Natural killer cell treated with Interleukin-12 subunit alpha and Interleukin-12 subunit beta and Interleukin-15 and Interleukin-18, amount 100 ng/mL, for 72 hours (primary cell): ENCODE data around the gene HHAT. TPM values are rescaled to one million over a fixed set of nuclear protein-coding genes. Genes with fewer than 3 reads are reported as not detected.
A peak's percentile ranks its signal among the peaks of the same experiment; 100 is the strongest.

Source experiments
- ATAC-seq, 2 donors: fragments of 150-1000 bp; cut with Tn5 transposase in 1 of 2; sonication (Bioruptor Pico), chemical (Tn5 transposase) in 1 of 2; 2 replicates each; pipeline ENCODE4 v1.10.0; 2021
- DNase-seq: peaks from one replicate; pipeline ENCODE4 v3.0.0; 2022; ENCODE audit warnings: low spot score
- H3K27ac Mint-ChIP-seq, 2 donors: 1 replicate in 1 of 2; 2 replicates in 1 of 2; pipeline ENCODE4 v1.8.0; 2022; ENCODE audit warnings: mixed read lengths in 2 of 2, mild to moderate bottlenecking in 1 of 2, moderate library complexity in 1 of 2
- H3K27me3 Mint-ChIP-seq, 2 donors: 1 replicate in 1 of 2; 2 replicates in 1 of 2; pipeline ENCODE4 v1.8.0; 2022; ENCODE audit warnings: mixed read lengths in 2 of 2
- H3K36me3 Mint-ChIP-seq: one replicate; pipeline ENCODE4 v1.8.0; 2022; ENCODE audit warnings: mixed read lengths
- H3K4me1 Mint-ChIP-seq, 2 donors: 1 replicate in 1 of 2; 2 replicates in 1 of 2; pipeline ENCODE4 v1.8.0; 2022; ENCODE audit warnings: low read depth in 2 of 2, mixed read lengths in 2 of 2, mild to moderate bottlenecking in 1 of 2
- H3K4me3 Mint-ChIP-seq: one replicate; pipeline ENCODE4 v1.8.0; 2022; ENCODE audit warnings: mixed read lengths
- H3K9me3 Mint-ChIP-seq: 2 replicates; pipeline ENCODE4 v1.8.0; 2022; ENCODE audit warnings: mixed read lengths
- total RNA-seq, 2 donors: library from RNA; stranded (reverse); gene quantifications; one replicate each; pipeline ENCODE4 v1.2.3, GENCODE V29; 2022

The HHAT gene
- total RNA-seq, 2 donors from 2014 or later, result 0.56 to 1.0 TPM

DNA sequence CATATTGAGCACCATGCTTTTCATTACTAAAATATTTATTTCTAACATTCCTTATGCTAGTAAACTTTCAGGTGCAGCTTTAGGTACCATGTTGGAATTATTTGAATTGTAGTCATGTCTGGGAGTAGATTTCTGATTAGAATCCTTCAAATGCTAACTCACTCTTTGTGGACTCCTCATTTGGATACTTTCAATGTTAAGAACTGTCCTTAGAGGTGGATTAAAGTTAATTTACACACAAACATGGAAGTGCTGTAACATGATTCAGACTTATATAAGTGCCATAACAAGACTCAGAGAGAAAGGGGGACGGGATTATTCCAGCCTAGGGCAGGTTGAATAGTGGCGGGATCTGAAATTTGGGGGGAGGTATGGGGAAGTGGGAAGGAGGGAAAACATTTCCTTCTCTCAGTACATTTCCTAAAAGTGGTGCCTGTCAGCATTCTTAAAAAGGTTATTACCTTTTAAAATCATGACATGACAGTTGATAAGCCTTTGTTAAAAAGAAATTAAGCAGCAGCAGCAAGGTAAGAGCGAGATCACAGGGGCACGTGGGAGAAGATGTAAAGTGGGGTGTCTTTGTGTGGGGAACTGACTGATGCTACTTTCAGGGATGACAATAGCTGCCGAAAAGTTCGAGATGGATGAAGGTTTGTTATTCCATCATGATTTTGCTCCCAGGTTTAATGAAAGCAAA lies 44.4 kb downstream of the HHAT start:
- no peak overlapping the region for H3K4me3 Mint-ChIP-seq
- peaks cover 6 to 8% of the 10 kb centered on the region in 2 donors for H3K27me3 Mint-ChIP-seq
- ATAC-seq, result peak; percentile 22 to 47
- no peaks in the 10 kb centered on the region for H3K9me3 Mint-ChIP-seq
- H3K36me3 Mint-ChIP-seq, result no peaks in the 10 kb centered on the region
- H3K27ac Mint-ChIP-seq, result peak overlapping the region in 1 of 2 donors; percentile 78
- H3K4me1 Mint-ChIP-seq, result peaks cover 0 to 6% of the 10 kb centered on the region in 2 donors
- DNase-seq, result no peak

DNA sequence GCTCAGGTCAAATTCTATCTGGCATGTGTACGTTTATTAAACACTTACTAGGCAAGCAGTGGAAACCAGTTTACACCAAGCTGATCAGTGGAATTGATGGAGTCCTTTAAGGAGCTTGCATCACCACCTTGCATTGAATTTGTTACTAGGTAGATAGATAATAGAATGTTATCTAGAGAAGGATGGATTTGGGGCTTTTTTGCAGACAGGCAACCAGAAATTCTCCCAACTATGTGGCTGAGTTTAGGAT lies 44.9 kb downstream of the HHAT start:
- Mint-ChIP-seq H3K9me3 (no peaks in the 10 kb centered on the region), H3K27me3 (peaks cover 6 to 8% of the 10 kb centered on the region in 2 donors), H3K36me3 (no peaks in the 10 kb centered on the region), H3K4me3 (no peak overlapping the region), H3K27ac (peak overlapping the region in 1 of 2 donors; percentile 78), H3K4me1 (peaks cover 0 to 6% of the 10 kb centered on the region in 2 donors)
- ATAC-seq (no peak), DNase-seq (no peak)

DNA sequence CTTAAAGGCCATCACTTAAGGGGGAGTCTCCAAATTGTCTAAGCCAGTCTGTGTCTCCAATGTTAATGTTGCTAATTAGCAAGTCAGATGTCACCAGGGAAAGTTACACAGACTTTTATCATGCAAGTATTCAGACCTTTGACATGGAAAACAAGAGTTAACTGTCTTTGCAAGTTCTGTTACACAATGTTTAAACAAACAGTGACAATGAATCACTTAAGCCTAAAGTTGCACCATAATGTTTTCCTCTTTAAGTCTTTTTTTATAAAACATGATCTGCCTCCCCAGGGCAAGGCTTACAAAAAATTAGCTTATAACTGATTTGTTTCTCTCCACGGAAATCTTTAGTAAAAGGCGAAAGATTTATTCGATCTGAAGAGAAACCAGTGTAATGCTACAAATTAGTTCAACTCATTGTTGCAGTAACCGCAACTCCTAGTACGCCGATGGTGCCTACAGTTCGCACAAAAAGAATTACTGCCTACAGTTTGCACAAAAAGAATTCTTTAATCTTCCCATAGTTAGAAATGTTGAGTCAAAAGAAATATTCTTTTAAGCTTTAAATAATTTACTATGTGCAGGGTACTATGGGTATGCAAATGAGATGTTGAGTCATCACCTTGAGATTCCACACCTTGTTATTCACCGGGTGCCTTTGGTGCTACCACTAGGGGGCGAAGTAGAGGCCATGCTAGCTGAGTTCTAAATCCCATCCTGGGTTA lies 45.3 kb downstream of the HHAT start:
- Mint-ChIP-seq H3K27me3 (peaks cover 6 to 8% of the 10 kb centered on the region in 2 donors), H3K4me3 (no peak overlapping the region), H3K27ac (peak overlapping the region; percentile 66 to 78), H3K9me3 (no peaks in the 10 kb centered on the region), H3K36me3 (no peaks in the 10 kb centered on the region), H3K4me1 (peaks cover 0 to 6% of the 10 kb centered on the region in 2 donors)
- ATAC-seq (peak; percentile 77 to 85), DNase-seq (peak; percentile 69)

DNA sequence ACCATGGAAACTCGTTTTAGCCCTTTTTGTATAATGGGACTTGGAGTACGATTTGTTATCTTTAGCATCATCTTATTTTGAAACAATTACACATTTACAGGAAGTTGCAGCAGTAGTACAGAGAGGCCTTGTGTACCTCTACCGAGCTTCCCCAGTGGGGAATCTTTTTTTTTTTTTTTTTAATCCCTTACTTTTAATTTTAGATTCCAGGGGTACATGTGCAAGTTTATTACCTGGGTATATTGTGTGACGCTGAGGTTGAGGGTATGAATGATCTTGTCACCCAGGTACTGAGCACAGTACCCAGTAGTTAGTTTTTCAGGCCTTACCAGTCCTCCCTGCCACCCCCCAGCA lies 45.9 kb downstream of the HHAT start:
- peak overlapping the region; percentile 66 to 78 for H3K27ac Mint-ChIP-seq
- no peaks in the 10 kb centered on the region for H3K9me3 Mint-ChIP-seq
- H3K27me3 Mint-ChIP-seq, result peaks cover 6 to 8% of the 10 kb centered on the region in 2 donors
- ATAC-seq (peak in 1 of 2 donors; percentile 2), DNase-seq (no peak)
- no peak overlapping the region for H3K4me3 Mint-ChIP-seq
- peaks cover 0 to 6% of the 10 kb centered on the region in 2 donors for H3K4me1 Mint-ChIP-seq
- no peaks in the 10 kb centered on the region for H3K36me3 Mint-ChIP-seq

- no peak overlapping the region for H3K4me3 Mint-ChIP-seq
- H3K36me3 Mint-ChIP-seq, result no peaks in the 10 kb centered on the region
- ATAC-seq (no peak), DNase-seq (no peak)
- H3K27ac Mint-ChIP-seq, result no peak overlapping the region
- H3K27me3 Mint-ChIP-seq, result peaks cover 6 to 10% of the 10 kb centered on the region in 2 donors
- H3K4me1 Mint-ChIP-seq, result peaks cover 0 to 6% of the 10 kb centered on the region in 2 donors
- no peaks in the 10 kb centered on the region for H3K9me3 Mint-ChIP-seq
These were observed 48.2 kb downstream of the HHAT start for GRCh38 chr1:210376836-210377372.

GRCh38 chr1:210377731-210378333 lies 49.1 kb downstream of the HHAT start:
- ATAC-seq (no peak), DNase-seq (no peak)
- H3K36me3 Mint-ChIP-seq, result no peaks in the 10 kb centered on the region
- no peak overlapping the region for H3K27ac Mint-ChIP-seq
- no peaks in the 10 kb centered on the region for H3K9me3 Mint-ChIP-seq
- peaks cover 0 to 5% of the 10 kb centered on the region in 2 donors for H3K4me1 Mint-ChIP-seq
- peaks cover 6 to 10% of the 10 kb centered on the region in 2 donors for H3K27me3 Mint-ChIP-seq
- H3K4me3 Mint-ChIP-seq, result no peak overlapping the region

DNA sequence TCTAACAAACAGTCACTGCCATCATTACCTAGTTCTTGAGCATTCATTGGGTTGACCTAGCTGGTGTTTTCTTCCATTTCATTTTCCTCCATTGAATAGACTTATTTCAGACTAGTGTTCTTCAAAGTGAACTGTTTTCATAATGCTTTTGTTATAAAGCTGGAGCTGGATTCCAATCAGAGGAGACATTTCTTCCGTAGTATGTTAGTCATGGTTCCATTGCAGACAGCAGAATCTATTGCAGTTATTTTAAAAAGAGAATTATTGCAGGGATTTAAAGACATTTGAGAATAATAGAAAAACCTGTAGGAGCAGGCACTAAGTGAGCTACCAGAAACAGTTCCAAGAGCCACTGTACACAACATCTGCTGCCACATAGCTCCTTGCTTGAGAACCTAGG lies 50.0 kb downstream of the HHAT start:
- no peak for ATAC-seq
- Mint-ChIP-seq H3K4me3 (no peak overlapping the region), H3K4me1 (no peaks in the 10 kb centered on the region)

DNA sequence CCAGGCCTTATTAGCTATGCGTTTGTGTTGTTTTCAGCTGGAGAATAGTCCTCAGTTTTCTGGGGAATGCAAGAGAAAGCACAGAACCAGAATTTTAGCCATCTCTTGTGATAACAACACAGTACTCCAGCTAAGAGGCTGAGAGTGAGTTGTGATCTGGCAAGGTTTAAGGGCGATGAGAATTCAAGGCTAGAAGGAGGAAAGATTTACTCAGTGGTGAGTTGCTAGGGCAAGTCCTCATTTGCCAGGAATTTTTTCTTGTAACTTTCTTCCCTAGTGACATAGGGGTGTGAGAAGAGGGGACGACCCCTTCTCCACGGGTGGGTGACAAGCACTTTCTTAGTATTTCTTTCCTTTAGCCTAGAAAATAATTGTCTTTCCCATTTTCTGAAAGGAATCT lies 53.2 kb downstream of the HHAT start:
- no peaks in the 10 kb centered on the region for H3K9me3 Mint-ChIP-seq

More for the DNA sequence above, 50.0 kb downstream of the HHAT start:
- H3K9me3 Mint-ChIP-seq, result no peaks in the 10 kb centered on the region
- DNase-seq, result no peak
- no peak overlapping the region for H3K27ac Mint-ChIP-seq
- H3K27me3 Mint-ChIP-seq, result peaks cover 6 to 10% of the 10 kb centered on the region in 2 donors
- no peaks in the 10 kb centered on the region for H3K36me3 Mint-ChIP-seq

GRCh38 chr1:210384625-210385024 lies 55.9 kb downstream of the HHAT start:
- DNase-seq (no peak), ATAC-seq (no peak)
- Mint-ChIP-seq H3K27ac (no peak overlapping the region), H3K27me3 (peaks cover 0 to 2% of the 10 kb centered on the region in 2 donors), H3K4me1 (no peaks in the 10 kb centered on the region), H3K36me3 (no peaks in the 10 kb centered on the region), H3K9me3 (no peaks in the 10 kb centered on the region), H3K4me3 (no peak overlapping the region)

More for the DNA sequence above, 53.2 kb downstream of the HHAT start:
- no peaks in the 10 kb centered on the region for H3K4me1 Mint-ChIP-seq
- no peak for DNase-seq
- H3K27ac Mint-ChIP-seq, result no peak overlapping the region
- peaks cover 0 to 9% of the 10 kb centered on the region in 2 donors for H3K27me3 Mint-ChIP-seq
- H3K36me3 Mint-ChIP-seq, result no peaks in the 10 kb centered on the region
- no peak for ATAC-seq
- H3K4me3 Mint-ChIP-seq, result no peak overlapping the region

GRCh38 chr1:210385228-210385627 lies 56.5 kb downstream of the HHAT start:
- no peak overlapping the region for H3K4me3 Mint-ChIP-seq
- H3K27ac Mint-ChIP-seq, result no peak overlapping the region
- H3K27me3 Mint-ChIP-seq, result peaks cover 0 to 2% of the 10 kb centered on the region in 2 donors
- no peaks in the 10 kb centered on the region for H3K36me3 Mint-ChIP-seq
- H3K4me1 Mint-ChIP-seq, result no peaks in the 10 kb centered on the region
- no peak for DNase-seq
- ATAC-seq, result no peak
- H3K9me3 Mint-ChIP-seq, result no peaks in the 10 kb centered on the region

- Mint-ChIP-seq H3K4me3 (no peak overlapping the region), H3K27me3 (peaks cover 6 to 7% of the 10 kb centered on the region in 2 donors), H3K4me1 (peaks cover 7 to 9% of the 10 kb centered on the region in 2 donors), H3K9me3 (no peaks in the 10 kb centered on the region), H3K27ac (no peak overlapping the region), H3K36me3 (no peaks in the 10 kb centered on the region)
- ATAC-seq, result peak in 1 of 2 donors; percentile 27
- no peak for DNase-seq
These were observed 65.6 kb downstream of the HHAT start for GRCh38 chr1:210394281-210394821.

DNA sequence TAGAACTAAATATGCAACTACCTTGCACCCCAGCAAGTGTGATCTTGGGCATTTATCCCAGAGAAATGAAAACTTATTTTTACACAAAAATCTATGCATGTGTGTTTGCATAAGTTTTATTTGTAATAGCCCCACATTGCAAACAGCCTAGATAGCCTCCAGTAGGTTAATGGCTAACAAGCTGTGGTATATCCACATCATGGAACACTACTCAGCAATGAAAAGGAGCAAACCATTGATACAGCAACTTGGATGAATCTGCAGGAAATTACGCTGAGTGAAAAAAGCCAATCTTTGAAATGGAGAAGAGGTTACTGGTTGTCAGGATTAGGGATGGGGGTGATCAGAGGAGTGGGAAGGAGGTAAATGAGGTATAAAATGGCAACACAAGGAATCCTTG lies 67.8 kb downstream of the HHAT start:
- Mint-ChIP-seq H3K27ac (no peak overlapping the region), H3K4me1 (peaks cover 13 to 15% of the 10 kb centered on the region in 2 donors), H3K36me3 (no peaks in the 10 kb centered on the region), H3K27me3 (peaks cover 6 to 9% of the 10 kb centered on the region in 2 donors), H3K4me3 (no peak overlapping the region), H3K9me3 (no peaks in the 10 kb centered on the region)
- ATAC-seq (no peak), DNase-seq (no peak)

DNA sequence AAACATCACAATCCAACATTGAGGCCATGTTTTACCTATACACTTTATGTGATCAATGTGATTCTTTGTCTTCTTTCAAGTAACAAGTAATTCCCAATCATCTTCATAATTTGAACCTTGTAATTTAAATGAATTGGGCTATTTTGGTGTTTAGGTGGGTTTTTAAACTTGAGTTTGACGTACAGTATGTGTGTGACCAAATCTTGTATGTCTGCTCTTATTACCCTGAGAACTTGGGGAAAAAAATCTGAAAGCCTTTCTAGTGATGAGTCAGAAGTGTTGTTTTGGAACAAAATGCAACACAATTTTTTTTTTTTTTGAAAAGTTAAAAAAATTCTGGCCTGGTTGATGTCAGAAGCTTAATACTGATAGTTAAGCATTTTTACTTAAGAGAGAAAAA lies 68.5 kb downstream of the HHAT start:
- H3K4me1 Mint-ChIP-seq, result peaks cover 13 to 15% of the 10 kb centered on the region in 2 donors
- H3K27me3 Mint-ChIP-seq, result peaks cover 6 to 9% of the 10 kb centered on the region in 2 donors
- H3K36me3 Mint-ChIP-seq, result no peaks in the 10 kb centered on the region
- ATAC-seq, result no peak
- DNase-seq, result no peak
- no peaks in the 10 kb centered on the region for H3K9me3 Mint-ChIP-seq
- H3K27ac Mint-ChIP-seq, result no peak overlapping the region
- no peak overlapping the region for H3K4me3 Mint-ChIP-seq

DNA sequence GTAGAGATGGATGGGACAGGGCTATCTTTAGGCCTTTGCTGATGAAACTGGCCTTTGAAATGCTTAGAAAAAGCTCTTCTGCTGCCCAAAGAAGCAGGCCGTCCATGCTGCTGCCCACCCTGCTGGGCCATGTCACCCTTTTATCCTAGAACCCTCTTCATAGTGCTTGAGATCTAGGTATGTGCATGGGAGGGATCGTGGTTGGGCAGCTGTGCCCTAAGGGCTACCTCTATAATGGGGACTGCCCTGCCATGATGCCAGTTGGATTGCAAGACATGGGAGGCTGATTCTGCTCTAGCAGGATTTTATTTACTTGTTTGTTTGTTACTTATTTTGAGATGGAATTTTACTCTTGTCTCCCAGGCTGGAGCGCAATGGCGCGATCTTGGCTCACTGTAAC lies 69.0 kb downstream of the HHAT start:
- no peaks in the 10 kb centered on the region for H3K9me3 Mint-ChIP-seq
- ATAC-seq (no peak), DNase-seq (no peak)
- no peaks in the 10 kb centered on the region for H3K36me3 Mint-ChIP-seq
- H3K4me1 Mint-ChIP-seq, result peaks cover 13 to 15% of the 10 kb centered on the region in 2 donors
- no peak overlapping the region for H3K27ac Mint-ChIP-seq
- peaks cover 4 to 7% of the 10 kb centered on the region in 2 donors for H3K27me3 Mint-ChIP-seq
- H3K4me3 Mint-ChIP-seq, result no peak overlapping the region
